H54 (cell line): ENCODE data around the gene ICAM2.
A peak's percentile ranks its signal among the peaks of the same experiment; 100 is the strongest.

Experiments used
- DNase-seq: peaks from one replicate; pipeline ENCODE4 v3.0.0; 2011; ENCODE audit warnings: low spot score, mixed read lengths; ENCODE audit not compliant: insufficient read length
- FAIRE-seq: peaks from 3 replicates; lab custom pipeline; 2011; peaks lifted over from hg19 to GRCh38; lab: Jason Lieb, UNC
- POLR2A ChIP-seq: IDR thresholded peaks from 2 replicates; pipeline ENCODE4 v1.6.1; 2011; ENCODE audit warnings: low read depth, mild to moderate bottlenecking, low read length

Gene ICAM2

GRCh38 chr17:63976702-63977101 lies 43.7 kb downstream of the ICAM2 start:
- TF ChIP-seq POLR2A, result no peak
- no peak for DNase-seq
- FAIRE-seq, result no peak

DNA sequence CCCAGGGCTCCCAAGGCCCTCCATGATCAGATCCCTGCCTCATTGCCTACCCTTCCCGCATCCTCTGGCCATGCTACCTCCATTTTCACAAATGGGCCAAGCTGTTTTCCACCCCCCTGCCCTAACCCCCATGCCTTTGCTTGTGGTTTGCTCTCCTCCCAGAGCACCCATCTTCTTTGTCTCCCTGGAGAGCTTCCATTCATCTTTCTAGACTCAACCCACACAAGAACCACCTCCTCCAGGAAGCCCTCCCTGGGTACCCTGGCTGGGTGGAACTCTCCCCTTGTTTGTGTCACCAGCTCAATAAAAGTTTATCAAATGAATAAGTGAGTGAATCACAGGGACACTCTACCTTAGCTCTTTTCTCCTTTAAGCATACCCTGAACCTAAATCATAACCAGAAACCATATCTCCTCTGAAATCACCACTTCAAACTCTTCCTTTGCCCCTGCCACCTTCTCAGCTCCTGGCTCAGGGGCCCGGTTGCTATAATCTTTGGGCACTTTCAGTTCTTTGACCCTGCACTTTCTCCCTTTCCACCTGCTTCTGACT lies 44.8 kb downstream of the ICAM2 start:
- no peak for DNase-seq
- FAIRE-seq, result no peak
- no peak for TF ChIP-seq POLR2A

GRCh38 chr17:63974594-63975192 lies 45.7 kb downstream of the ICAM2 start:
- TF ChIP-seq POLR2A, result no peak
- FAIRE-seq (peak; percentile 43), DNase-seq (peak; percentile 94)

GRCh38 chr17:63973930-63974593 lies 46.4 kb downstream of the ICAM2 start:
- DNase-seq (peak; percentile 92), FAIRE-seq (no peak)
- TF ChIP-seq POLR2A, result no peak

DNA sequence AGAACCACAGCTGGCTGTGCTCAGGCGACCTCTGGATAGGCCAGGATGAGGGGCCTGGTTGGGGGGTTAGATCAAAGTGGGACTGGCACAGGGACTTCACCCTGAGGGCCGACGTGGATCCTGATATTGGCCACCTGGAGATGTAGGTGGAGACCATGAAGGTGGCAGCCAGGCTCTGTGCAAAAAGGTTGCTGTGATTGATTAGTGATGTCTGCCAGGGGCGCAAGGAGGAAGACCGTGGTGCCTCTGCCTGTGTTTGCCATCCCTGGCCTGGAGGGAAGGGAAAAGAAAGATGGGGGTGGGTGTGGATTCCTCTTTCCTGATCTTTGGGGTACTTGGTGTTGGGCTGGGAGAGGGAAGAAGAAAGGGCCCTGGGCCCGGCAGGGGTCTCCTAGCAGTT lies 47.2 kb downstream of the ICAM2 start:
- TF ChIP-seq POLR2A, result no peak
- DNase-seq, result no peak
- no peak for FAIRE-seq

DNA sequence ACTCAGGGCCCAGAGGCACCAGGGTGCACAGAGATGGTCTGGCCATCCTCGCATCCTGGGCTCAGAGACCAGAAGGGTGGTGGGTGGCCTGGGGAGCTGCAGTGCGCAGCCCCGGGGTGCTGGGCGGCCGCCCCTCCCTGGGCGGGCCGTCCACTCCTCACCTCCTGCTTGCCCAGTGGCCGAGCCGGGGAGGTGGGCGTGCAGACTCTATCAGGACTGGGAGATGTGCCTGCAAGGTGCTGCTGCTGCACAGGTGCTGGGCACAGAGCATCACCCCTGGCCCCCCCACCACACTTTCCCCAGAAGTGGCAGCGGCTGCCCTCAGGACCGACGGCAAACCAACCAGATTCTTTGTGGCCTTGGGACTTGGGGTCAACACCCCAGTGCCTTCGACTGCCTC lies 47.6 kb downstream of the ICAM2 start, which contains the start of gene SCN4A:
TSS of gene SCN4A (minus strand) at position 123 of the 400 bp plus-strand sequence. CDS start at position 46, 77 bp downstream.
- no peak for DNase-seq
- no peak for TF ChIP-seq POLR2A
- FAIRE-seq, result no peak

- DNase-seq, result no peak
- no peak for TF ChIP-seq POLR2A
- FAIRE-seq, result no peak
Observed at GRCh38 chr17:63969278-63969677, 51.2 kb downstream of the ICAM2 start.

GRCh38 chr17:63967953-63968352 lies 52.5 kb downstream of the ICAM2 start:
- FAIRE-seq, result no peak
- no peak for DNase-seq
- no peak for TF ChIP-seq POLR2A

- no peak for TF ChIP-seq POLR2A
- no peak for FAIRE-seq
- DNase-seq, result no peak
Observed at GRCh38 chr17:63966646-63967264, 53.7 kb downstream of the ICAM2 start.

DNA sequence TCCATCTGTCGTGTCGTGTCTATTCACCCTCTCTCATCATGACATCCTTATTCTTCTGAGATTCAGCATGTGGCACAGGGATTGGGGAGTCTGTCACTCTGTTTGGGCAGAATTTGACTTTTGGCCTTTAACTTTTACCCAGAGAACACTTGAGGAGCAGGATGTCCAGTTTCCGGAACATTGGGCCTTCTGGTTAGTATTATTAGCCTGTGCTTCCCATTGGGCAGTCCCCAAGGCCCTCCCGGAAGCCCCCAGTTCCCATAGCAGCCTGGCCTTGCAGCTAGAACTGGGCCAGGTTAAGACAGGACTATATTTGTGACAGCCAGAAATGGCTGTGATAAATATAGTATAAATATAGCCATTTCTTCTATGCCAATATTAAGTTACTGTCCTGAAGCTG lies 57.3 kb downstream of the ICAM2 start:
- no peak for FAIRE-seq
- DNase-seq, result no peak
- TF ChIP-seq POLR2A, result no peak

GRCh38 chr17:63962298-63962744 lies 58.1 kb downstream of the ICAM2 start:
- no peak for FAIRE-seq
- TF ChIP-seq POLR2A, result no peak
- DNase-seq, result no peak

DNA sequence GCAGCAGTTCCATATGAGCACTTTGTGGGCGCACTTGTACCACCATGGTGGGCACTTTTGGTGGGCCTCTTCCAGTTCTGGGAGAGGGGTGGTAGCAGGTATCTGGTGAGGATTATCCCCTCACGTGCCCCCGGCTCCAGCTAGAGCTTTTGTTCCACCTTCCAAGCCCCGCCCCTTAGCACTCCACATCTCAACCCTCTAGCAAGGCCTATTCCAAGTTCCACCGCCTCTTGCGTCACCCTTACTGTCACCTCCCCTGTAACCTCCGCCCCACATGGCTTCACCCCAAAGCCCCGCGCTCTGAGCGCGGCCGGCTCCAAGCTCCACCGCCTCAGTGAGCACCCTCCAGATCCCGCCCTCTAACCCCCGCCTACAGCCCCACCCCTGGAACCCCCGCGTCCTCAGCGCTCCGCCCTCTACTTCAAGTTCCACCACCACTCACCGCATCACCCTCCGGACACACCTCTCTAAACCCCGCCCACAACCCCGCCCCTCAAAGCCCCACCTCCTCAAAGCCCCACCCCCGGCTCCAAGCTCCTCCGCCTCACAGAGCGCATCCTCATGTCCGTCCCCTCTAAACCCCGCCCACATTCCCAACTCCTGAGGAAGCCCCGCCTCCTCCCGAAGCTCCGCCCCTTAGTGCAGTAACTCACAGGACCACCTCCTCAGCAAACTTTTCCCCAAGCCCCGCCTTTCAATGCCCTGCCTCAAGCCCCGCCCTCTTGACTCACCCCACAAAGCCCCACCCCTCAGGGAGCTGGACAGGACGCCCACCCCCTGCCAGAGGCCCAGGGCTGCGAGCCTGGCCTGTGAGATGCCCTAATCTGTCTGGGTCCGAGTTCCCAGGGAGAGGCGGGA lies 58.8 kb downstream of the ICAM2 start:
- no peak for FAIRE-seq
- TF ChIP-seq POLR2A, result no peak
- DNase-seq, result peak; percentile 72

GRCh38 chr17:63960430-63960829 lies 60.0 kb downstream of the ICAM2 start:
- no peak for FAIRE-seq
- DNase-seq, result no peak
- no peak for TF ChIP-seq POLR2A
